ENCODE measurements around the gene SLC15A3.

Gene SLC15A3

DNA sequence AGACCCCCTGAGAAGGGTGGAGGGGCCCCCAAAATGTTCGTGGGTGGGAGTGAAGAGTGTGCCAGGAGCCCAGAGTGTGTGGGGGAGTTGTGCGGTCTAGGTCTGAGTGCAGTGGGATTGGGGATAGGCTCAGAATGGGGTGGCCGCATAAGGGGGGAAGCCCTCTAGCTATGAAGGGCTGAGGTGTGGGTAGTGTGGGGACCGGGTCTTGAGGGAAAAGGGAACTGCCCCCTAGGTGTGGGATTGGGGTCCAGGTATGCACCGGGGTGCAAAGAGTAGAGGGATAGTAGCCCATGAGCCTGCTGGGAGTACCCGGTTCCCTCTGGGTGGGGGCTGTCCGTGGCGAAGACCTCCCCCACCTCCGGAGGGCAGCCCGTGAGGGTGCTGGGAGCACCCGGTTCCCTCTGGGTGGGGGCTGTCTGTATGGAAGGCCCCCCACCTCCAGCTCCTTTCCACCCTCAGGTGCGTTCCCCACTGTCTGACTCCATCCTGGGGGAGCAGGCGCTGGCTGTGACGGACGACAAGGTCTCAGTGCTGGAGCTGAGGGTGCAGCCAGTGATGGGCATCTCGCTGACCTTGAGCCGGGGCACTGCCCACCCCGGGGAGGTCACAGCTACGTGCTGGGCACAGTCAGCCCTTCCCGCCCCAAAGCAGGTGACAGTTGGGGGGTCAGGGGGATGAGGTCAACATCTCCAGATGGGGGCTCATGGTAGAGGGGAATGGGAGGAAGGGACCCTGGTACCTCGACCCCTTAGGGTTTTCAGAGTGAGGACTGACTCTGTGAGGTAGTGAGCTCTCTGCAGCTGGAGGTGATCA lies 17.0 kb downstream of the SLC15A3 start:
- peak overlapping the region; percentile 95 for H3K27ac Mint-ChIP-seq
- DNase-seq: no peak
- H3K27me3 Mint-ChIP-seq: no peaks in the 10 kb centered on the region
- peak overlapping the region; percentile 1 to 50 for H3K4me3 Mint-ChIP-seq
- H3K36me3 Mint-ChIP-seq: peaks cover 26 to 41% of the 10 kb centered on the region in 2 donors
- H3K9me3 Mint-ChIP-seq: no peaks in the 10 kb centered on the region
- ATAC-seq (replicated peaks): no peak
- H3K4me1 Mint-ChIP-seq: peaks cover 35 to 72% of the 10 kb centered on the region in 2 donors

DNA sequence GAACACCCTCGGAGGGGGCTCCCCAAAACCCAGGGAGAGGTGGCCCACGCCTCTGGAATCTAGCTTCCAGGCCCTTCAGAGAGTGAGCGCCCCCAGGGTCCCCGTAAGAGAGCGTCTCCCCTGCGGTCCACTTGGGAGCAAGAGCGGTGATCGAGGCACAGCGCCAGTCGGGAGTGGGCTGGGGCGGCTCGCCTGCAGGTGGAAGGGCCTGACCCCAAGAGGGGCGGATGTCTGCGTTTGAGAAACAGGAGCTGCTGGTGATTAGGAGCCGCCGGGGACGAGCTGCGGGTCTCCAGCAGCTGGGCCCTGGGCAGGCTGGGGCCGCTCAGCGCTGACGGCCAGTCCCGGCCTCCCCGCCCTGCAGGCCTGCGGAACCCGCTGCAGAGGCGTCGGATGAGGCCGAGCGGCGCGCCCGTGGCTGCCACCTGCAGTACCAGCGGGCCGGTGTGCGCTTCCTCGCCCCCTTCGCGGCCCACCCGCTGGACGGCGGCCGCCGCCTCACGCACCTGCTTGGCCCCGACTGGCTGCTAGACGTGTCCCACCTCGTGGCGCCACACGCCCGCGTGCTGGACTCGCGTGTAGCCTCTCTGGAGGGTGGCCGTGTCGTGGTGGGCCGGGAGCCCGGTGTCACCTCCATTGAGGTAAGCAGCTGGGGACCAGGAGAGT lies 17.7 kb downstream of the SLC15A3 start:
- no peak for DNase-seq
- peaks cover 38 to 78% of the 10 kb centered on the region in 2 donors for H3K4me1 Mint-ChIP-seq
- peak overlapping the region; percentile 95 for H3K27ac Mint-ChIP-seq
- peaks cover 25 to 36% of the 10 kb centered on the region in 2 donors for H3K36me3 Mint-ChIP-seq
- peak overlapping the region; percentile 48 to 65 for H3K4me3 Mint-ChIP-seq
- ATAC-seq (replicated peaks): no peak
- no peaks in the 10 kb centered on the region for H3K9me3 Mint-ChIP-seq
- H3K27me3 Mint-ChIP-seq: no peaks in the 10 kb centered on the region

DNA sequence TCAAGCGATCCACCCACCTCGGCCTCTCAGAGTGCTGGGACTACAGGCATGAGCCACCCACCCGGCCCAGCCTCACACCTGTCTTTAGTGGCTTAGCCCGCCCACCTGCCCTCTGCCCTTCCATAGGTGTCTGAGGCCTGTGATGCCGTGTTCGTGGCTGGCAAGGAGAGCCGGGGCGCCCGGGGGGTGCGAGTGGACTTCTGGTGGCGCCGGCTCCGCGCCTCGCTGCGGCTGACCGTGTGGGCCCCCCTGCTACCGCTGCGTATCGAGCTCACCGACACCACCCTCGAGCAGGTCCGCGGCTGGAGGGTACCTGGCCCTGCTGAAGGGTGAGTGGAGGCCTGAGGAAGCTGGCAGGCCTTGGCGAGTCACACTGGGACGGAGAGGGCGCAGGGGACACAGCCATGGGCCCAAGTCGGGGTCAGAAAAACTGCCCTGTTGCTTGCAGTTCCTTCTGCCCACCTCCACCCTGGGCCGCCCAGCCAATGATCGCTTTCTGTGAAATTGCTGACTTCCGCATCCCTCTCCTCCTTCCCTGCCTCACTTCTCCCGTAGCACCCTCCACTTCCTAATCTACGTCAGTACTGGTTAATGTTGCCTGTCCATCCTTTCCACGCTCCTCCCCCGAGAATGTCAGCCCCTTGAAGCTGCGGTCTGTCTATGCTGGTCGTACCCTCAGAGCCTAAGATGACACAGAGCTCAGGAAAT lies 18.4 kb downstream of the SLC15A3 start:
- H3K9me3 Mint-ChIP-seq: no peaks in the 10 kb centered on the region
- peak overlapping the region; percentile 48 to 65 for H3K4me3 Mint-ChIP-seq
- DNase-seq (no peak), ATAC-seq (replicated peaks) (peak in 1 of 2 donors; percentile 3)
- peak overlapping the region; percentile 84 for H3K27ac Mint-ChIP-seq
- H3K36me3 Mint-ChIP-seq: peaks cover 22 to 29% of the 10 kb centered on the region in 2 donors
- no peaks in the 10 kb centered on the region for H3K27me3 Mint-ChIP-seq
- peaks cover 37 to 73% of the 10 kb centered on the region in 2 donors for H3K4me1 Mint-ChIP-seq

DNA sequence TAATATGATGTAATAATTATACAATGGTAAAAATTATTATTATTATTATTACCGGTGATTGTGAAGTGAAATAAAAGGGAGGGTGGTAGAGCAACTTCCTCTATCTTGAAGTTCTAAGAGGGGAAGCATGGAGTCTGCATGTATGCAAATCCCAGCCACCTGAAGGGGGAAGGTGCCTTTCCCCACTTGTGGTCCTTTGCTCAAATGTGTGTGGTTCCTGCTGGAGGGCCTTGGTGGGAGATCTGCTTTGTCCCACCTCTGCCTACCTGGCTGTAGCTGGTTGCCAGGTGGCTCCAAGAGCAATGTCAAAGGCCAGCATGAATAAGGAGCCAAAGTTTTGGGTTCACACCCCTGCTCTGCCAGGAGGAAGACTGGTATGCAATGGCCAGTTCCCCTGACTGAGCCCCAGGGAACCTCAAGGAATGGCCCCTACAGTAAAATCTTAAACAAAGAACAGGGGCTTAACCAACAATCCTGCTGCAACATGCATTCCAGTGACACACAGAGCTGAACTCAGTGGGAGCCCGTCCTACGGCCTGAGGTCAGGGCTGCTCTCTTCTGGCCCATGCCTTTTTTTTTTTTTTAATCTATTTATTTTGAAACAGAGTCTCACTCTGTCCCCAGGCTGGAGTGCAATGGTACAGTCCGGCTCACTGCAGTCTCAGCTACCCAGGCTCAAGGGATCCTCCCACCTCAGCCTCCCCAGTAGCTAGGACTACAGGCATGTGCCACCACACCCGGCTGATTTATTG lies 19.2 kb downstream of the SLC15A3 start:
- DNase-seq (no peak), ATAC-seq (replicated peaks) (peak; percentile 63 to 66)
- no peaks in the 10 kb centered on the region for H3K27me3 Mint-ChIP-seq
- H3K4me3 Mint-ChIP-seq: no peak overlapping the region
- peaks cover 37 to 71% of the 10 kb centered on the region in 2 donors for H3K4me1 Mint-ChIP-seq
- peak overlapping the region; percentile 84 for H3K27ac Mint-ChIP-seq
- H3K9me3 Mint-ChIP-seq: no peaks in the 10 kb centered on the region
- peaks cover 14 to 21% of the 10 kb centered on the region in 2 donors for H3K36me3 Mint-ChIP-seq

DNA sequence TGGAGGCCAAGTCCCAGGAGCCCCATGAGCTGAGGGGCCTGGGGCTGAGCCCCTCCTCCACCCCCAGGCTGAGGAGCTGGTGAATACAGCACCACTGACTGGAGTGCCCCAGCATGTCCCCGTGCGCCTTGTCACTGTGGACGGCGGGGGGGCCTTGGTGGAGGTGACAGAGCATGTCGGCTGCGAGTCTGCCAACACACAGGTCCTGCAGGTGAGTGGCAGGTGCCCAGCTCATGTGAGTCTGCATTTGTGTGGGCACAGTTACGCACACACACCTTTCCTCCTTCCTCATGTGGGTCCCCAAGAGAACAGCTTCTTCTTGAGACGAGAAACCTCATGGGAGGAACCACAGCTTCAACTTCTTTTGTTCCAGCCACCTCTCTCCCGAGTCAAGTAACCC lies 20.1 kb downstream of the SLC15A3 start:
- Mint-ChIP-seq H3K9me3 (no peaks in the 10 kb centered on the region), H3K27me3 (no peaks in the 10 kb centered on the region), H3K4me3 (peak overlapping the region; percentile 25 to 61), H3K27ac (peak overlapping the region; percentile 77), H3K36me3 (peaks cover 11 to 14% of the 10 kb centered on the region in 2 donors), H3K4me1 (peaks cover 40 to 76% of the 10 kb centered on the region in 2 donors)
- DNase-seq: peak; percentile 61
- ATAC-seq (replicated peaks): peak; percentile 67 to 72

DNA sequence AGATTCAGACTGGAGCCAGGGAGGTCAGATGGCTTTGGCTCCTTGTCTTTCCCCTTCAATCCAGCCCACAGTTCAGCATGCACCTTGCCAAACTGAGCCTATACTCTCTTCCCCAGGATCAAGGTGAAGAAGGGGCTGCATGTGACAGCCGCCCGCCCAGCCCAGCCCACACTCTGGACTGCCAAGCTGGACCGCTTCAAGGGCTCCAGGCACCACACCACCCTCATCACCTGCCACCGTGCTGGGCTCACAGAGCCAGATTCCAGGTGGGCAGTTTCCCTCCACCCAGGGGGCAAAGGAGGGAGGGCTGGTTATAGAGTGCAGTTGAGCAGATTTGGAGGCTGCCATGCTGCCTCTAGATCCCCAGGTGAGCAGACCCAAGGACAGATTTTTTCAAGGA lies 21.6 kb downstream of the SLC15A3 start:
- Mint-ChIP-seq H3K4me3 (no peak overlapping the region), H3K27ac (no peak overlapping the region)
- DNase-seq: no peak

DNA sequence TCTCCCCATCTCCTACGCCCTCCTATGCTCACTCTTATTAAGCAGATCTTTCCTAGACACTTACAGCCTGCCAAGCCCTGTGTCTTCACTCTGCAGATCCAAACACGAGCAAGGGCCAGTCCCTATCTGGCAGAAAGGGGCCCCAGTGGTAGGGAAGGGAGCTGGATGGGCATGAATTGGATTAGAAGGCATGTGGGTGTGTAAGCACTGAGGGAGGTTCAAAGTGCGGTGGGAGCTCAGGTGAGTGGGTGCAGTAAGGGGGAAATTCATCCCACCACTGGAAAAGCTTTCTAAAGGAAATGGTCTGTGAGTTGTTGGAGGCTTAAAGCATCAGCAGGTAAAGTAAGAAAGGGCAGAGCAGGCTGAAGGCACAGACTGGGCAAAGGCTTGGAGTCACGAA lies 22.2 kb downstream of the SLC15A3 start:
- ATAC-seq (replicated peaks): no peak
- peaks cover 2 to 4% of the 10 kb centered on the region in 2 donors for H3K36me3 Mint-ChIP-seq
- DNase-seq: no peak
- H3K27ac Mint-ChIP-seq: peak overlapping the region; percentile 32
- no peaks in the 10 kb centered on the region for H3K9me3 Mint-ChIP-seq
- no peak overlapping the region for H3K4me3 Mint-ChIP-seq
- H3K27me3 Mint-ChIP-seq: peaks cover 5 to 6% of the 10 kb centered on the region in 2 donors
- H3K4me1 Mint-ChIP-seq: peaks cover 44 to 83% of the 10 kb centered on the region in 2 donors

More for the DNA sequence above, 21.6 kb downstream of the SLC15A3 start:
- peaks cover under 1% of the 10 kb centered on the region in 2 donors for H3K27me3 Mint-ChIP-seq
- peaks cover 43 to 83% of the 10 kb centered on the region in 2 donors for H3K4me1 Mint-ChIP-seq
- peaks cover 6 to 8% of the 10 kb centered on the region in 2 donors for H3K36me3 Mint-ChIP-seq
- no peaks in the 10 kb centered on the region for H3K9me3 Mint-ChIP-seq
- no peak for ATAC-seq (replicated peaks)

DNA sequence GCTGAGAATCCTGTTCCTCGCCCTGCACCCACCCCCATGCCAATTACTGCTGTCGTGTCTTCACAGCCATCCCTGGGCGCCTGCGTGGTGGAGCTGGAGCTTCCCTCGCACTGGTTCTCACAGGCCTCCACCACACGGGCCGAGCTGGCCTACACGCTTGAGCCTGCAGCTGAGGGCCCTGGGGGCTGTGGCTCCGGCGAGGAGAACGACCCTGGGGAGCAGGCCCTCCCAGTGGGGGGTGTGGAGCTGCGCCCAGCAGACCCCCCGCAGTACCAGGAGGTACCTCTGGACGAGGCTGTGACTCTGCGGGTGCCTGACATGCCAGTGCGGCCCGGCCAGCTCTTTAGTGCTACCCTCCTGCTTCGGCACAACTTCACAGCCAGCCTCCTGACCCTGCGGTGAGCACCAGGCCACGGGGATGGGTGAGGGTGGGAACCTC lies 23.4 kb downstream of the SLC15A3 start:
- H3K9me3 Mint-ChIP-seq: no peaks in the 10 kb centered on the region
- ATAC-seq (replicated peaks): no peak
- no peak for DNase-seq
- H3K4me3 Mint-ChIP-seq: no peak overlapping the region
- no peak overlapping the region for H3K27ac Mint-ChIP-seq
- H3K4me1 Mint-ChIP-seq: peaks cover 39 to 78% of the 10 kb centered on the region in 2 donors
- H3K36me3 Mint-ChIP-seq: peaks cover 0 to under 1% of the 10 kb centered on the region in 2 donors
- H3K27me3 Mint-ChIP-seq: peaks cover 5 to 6% of the 10 kb centered on the region in 2 donors

DNA sequence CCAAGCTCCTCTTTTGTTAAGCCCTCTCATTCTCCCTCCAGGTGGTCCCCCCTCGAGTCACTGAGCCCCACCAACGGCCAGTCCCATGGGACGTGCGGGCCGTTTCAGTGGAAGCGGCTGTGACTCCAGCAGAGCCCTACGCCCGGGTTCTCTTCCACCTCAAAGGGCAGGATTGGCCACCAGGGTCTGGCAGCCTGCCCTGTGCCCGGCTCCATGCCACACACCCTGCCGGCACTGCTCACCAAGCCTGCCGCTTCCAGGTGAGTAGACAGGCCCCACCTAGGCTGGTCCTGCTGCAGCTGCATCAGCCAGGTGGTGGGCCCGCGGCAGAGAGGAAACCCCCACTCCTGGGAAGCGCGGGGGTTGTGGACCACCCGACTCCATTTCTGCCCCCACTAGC lies 24.4 kb downstream of the SLC15A3 start:
- H3K27ac Mint-ChIP-seq: no peak overlapping the region
- H3K4me1 Mint-ChIP-seq: peaks cover 40 to 73% of the 10 kb centered on the region in 2 donors

DNA sequence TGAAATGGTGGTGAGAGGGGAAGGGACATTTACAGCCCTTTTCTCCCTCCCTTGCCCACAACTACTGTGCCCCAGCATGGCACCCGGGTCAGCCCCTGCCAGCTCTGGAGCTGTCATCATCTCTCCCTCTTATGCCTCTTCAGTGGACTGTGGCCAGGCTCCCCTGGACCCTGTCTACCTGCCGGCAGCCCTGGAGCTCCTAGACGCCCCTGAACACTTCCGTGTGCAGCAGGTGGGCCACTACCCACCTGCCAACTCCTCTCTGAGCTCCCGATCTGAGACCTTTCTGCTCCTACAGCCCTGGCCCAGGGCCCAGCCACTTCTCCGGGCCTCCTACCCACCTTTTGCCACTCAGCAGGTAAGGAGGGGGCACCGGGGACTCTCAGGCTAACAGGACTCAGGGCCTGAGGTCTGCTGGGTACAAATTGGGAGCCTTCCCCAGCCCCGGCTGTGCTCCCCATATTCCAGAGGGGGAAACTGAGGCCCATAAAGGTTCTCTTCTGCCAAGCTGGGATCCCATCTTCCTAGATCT lies 24.8 kb downstream of the SLC15A3 start:
- H3K27me3 Mint-ChIP-seq: peaks cover 9 to 11% of the 10 kb centered on the region in 2 donors
- H3K4me1 Mint-ChIP-seq: peaks cover 37 to 69% of the 10 kb centered on the region in 2 donors
- no peak overlapping the region for H3K4me3 Mint-ChIP-seq
- DNase-seq (no peak), ATAC-seq (replicated peaks) (no peak)
- H3K9me3 Mint-ChIP-seq: no peaks in the 10 kb centered on the region
- peak overlapping the region; percentile 53 for H3K27ac Mint-ChIP-seq
- H3K36me3 Mint-ChIP-seq: peaks cover 13% of the 10 kb centered on the region in 2 donors

More for the DNA sequence above, 24.4 kb downstream of the SLC15A3 start:
- Mint-ChIP-seq H3K27me3 (peaks cover 9 to 11% of the 10 kb centered on the region in 2 donors), H3K36me3 (peaks cover 8% of the 10 kb centered on the region in 2 donors), H3K9me3 (no peaks in the 10 kb centered on the region), H3K4me3 (no peak overlapping the region)
- ATAC-seq (replicated peaks): no peak
- no peak for DNase-seq

DNA sequence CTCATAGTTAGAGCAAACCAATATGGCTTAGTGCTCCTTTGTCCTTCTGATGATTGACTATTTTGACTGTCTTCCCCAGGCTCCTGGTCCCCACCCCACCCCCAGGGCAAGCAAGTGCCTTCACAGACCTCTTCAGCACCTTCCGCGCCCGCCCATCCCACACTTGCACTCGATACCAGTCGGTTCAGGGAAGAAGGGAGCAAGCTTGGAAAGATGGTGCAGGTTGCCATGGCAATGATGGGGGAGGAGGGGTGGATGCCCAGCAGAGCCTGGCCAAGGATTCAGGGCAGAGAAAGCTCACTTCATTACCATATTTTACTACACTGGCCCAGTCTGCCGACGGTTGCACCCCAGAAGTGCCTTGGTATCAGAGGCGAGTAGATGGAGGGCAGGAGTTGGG lies 25.5 kb downstream of the SLC15A3 start:
- Mint-ChIP-seq H3K27ac (no peak overlapping the region), H3K4me1 (peaks cover 34 to 62% of the 10 kb centered on the region in 2 donors), H3K4me3 (no peak overlapping the region), H3K27me3 (peaks cover 9 to 11% of the 10 kb centered on the region in 2 donors), H3K36me3 (peaks cover 19% of the 10 kb centered on the region in 2 donors), H3K9me3 (no peaks in the 10 kb centered on the region)
- no peak for ATAC-seq (replicated peaks)
- no peak for DNase-seq

DNA sequence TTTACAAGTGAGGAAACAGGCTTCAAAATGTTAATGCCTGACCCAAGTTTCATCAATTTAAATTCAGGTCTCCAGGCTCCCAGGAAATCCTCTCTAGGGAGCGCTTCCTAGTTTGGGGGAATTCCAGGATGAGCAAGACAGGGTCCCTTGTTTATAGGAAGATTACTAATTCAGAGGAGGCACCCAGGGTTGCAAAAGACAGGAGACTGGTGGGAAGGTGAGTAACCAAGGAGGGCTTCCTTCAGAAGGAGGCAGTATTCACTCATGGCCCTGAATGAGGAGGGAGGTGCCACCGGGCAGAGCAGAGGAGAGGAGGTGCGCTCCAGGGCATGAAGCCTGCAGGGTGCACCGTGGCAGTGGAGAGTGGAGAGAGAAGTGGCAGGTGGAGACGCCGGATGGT lies 26.1 kb downstream of the SLC15A3 start:
- Mint-ChIP-seq H3K36me3 (peaks cover 24 to 25% of the 10 kb centered on the region in 2 donors), H3K9me3 (no peaks in the 10 kb centered on the region), H3K27me3 (peaks cover 9 to 11% of the 10 kb centered on the region in 2 donors), H3K27ac (no peak overlapping the region), H3K4me3 (no peak overlapping the region), H3K4me1 (peaks cover 28 to 58% of the 10 kb centered on the region in 2 donors)
- ATAC-seq (replicated peaks): no peak
- no peak for DNase-seq

Data from stimulated activated naive B cell treated with anti-CD40 and anti-IgM and Interleukin-4, amounts not matched to agents 10 μg/mL and 1 μg/mL and 100 μg/mL, for 72 hours (primary cell).